Thyroid gland (tissue), 4 donors: ENCODE results near the gene CARD11. TPM values are rescaled to one million over a fixed set of nuclear protein-coding genes. Genes with fewer than 3 reads are reported as not detected.

Source experiments
- DNase-seq, 2 donors: peaks; one replicate each; pipeline ENCODE4 v3.0.0-alpha.2; 2019
- H3K27ac ChIP-seq, 3 donors: fragments of 200-600 bp; sonication (generic); 1 replicate in 2 of 3; 2 replicates in 1 of 3; pipeline ENCODE4 v1.5.1; 2016 to 2019; ENCODE audit warnings: mild to moderate bottlenecking in 1 of 3, moderate library complexity in 1 of 3
- H3K27me3 ChIP-seq: fragments of 200-600 bp; sonication (generic); one replicate; pipeline ENCODE4 v1.5.1; 2019
- H3K36me3 ChIP-seq, 2 donors: fragments of 200-600 bp; sonication (generic); one replicate each; pipeline ENCODE4 v1.5.1; 2016 to 2019
- H3K4me1 ChIP-seq, 2 donors: fragments of 200-600 bp; sonication (generic); one replicate each; pipeline ENCODE4 v1.5.1; 2017 to 2019
- H3K4me3 ChIP-seq, 3 donors: fragments of 200-600 bp; sonication (generic); replicated peaks in 1 of 3; 1 replicate in 2 of 3; 2 replicates in 1 of 3; pipeline ENCODE4 v1.5.1; 2016; ENCODE audit warnings: mild to moderate bottlenecking in 1 of 3
- H3K9me3 ChIP-seq: fragments of 200-600 bp; sonication (generic); one replicate; pipeline ENCODE4 v1.5.1; 2017
- CTCF ChIP-seq, 6 experiments: fragments of 200-600 bp in 3 of 6; fragments of 450-650 bp in 3 of 6; sonication (generic) in 3 of 6; IDR thresholded peaks; one replicate each; pipeline ENCODE4 v1.5.1; 2016 to 2019; ENCODE audit warnings: antibody characterized with exemption in 6 of 6, mild to moderate bottlenecking in 2 of 6, inconsistent platforms in 1 of 6, moderate library complexity in 1 of 6
- POLR2A ChIP-seq, 2 donors: fragments of 450-650 bp; IDR thresholded peaks; one replicate each; pipeline ENCODE4 v1.6.1; 2017; ENCODE audit warnings: antibody characterized with exemption in 2 of 2, mild to moderate bottlenecking in 2 of 2, moderate library complexity in 1 of 2
- WGBS, 2 donors: methylation state at CpG; one replicate each; pipeline ENCODE4 v1.1.5; 2017; 5-methylcytosine and 5-hydroxymethylcytosine counted together
- intact Hi-C: fragments of 100-400 bp; cut with DNase I; formaldehyde crosslinking; loops from one replicate; pipeline ENCODE4 v1.15.1; 2023
- total RNA-seq, 4 donors: library from RNA; depleted of rRNA; stranded (reverse); fragments of >200 nt; gene quantifications; one replicate each; pipeline ENCODE4 v1.2.3, GENCODE V29; 2016

The CARD11 gene
- total RNA-seq, 4 donors from 2014 or later = 0.45 to 7.7 (median 1.9) TPM

- 89% methylated on average over 23 of the region's 23 CpGs for WGBS, 2 donors
- intact Hi-C loops = no loop called here
- no peaks in the 10 kb centered on the region for H3K9me3 ChIP-seq
- H3K4me3 ChIP-seq = no peak overlapping the region
- DNase-seq = no peak
- no peaks in the 10 kb centered on the region for H3K27me3 ChIP-seq
- H3K4me1 ChIP-seq = no peaks in the 10 kb centered on the region
- no peak for TF ChIP-seq CTCF (IDR thresholded peaks at IDR 0.05)
- no peak for TF ChIP-seq POLR2A (IDR thresholded peaks at IDR 0.05)
- no peak overlapping the region for H3K27ac ChIP-seq
- no peaks in the 10 kb centered on the region for H3K36me3 ChIP-seq
Observed at GRCh38 chr7:3013975-3014792, 29.5 kb downstream of the CARD11 start.

GRCh38 chr7:3011211-3011852, 32.3 kb downstream of the CARD11 start:
- no peaks in the 10 kb centered on the region for H3K27me3 ChIP-seq
- intact Hi-C loops = no loop called here
- 78 to 81% methylated on average over 5 of the region's 5 CpGs for WGBS, 2 donors
- TF ChIP-seq POLR2A (IDR thresholded peaks at IDR 0.05) = no peak
- no peak for TF ChIP-seq CTCF (IDR thresholded peaks at IDR 0.05)
- H3K9me3 ChIP-seq = no peaks in the 10 kb centered on the region
- no peak for DNase-seq
- no peaks in the 10 kb centered on the region for H3K36me3 ChIP-seq
- no peaks in the 10 kb centered on the region for H3K4me1 ChIP-seq
- H3K4me3 ChIP-seq = no peak overlapping the region
- no peak overlapping the region for H3K27ac ChIP-seq

GRCh38 chr7:3010161-3010560, 33.5 kb downstream of the CARD11 start:
- H3K27me3 ChIP-seq = no peaks in the 10 kb centered on the region
- no peak for DNase-seq

GRCh38 chr7:3009086-3009485, 34.6 kb downstream of the CARD11 start:
- Histone ChIP-seq H3K4me3 (no peak overlapping the region), H3K4me1 (no peaks in the 10 kb centered on the region), H3K27me3 (no peaks in the 10 kb centered on the region), H3K36me3 (no peaks in the 10 kb centered on the region), H3K27ac (no peak overlapping the region), H3K9me3 (no peaks in the 10 kb centered on the region)
- 88% methylated on average over 12 of the region's 12 CpGs for WGBS, 2 donors
- DNase-seq = no peak
- TF ChIP-seq POLR2A (IDR thresholded peaks at IDR 0.05) (no peak), CTCF (IDR thresholded peaks at IDR 0.05) (no peak)
- intact Hi-C loops = no loop called here

More at GRCh38 chr7:3010161-3010560, 33.5 kb downstream of the CARD11 start:
- 85 to 86% methylated on average over 7 of the region's 7 CpGs for WGBS, 2 donors
- intact Hi-C loops = no loop called here
- TF ChIP-seq POLR2A (IDR thresholded peaks at IDR 0.05) (no peak), CTCF (IDR thresholded peaks at IDR 0.05) (no peak)
- no peaks in the 10 kb centered on the region for H3K4me1 ChIP-seq
- H3K27ac ChIP-seq = no peak overlapping the region
- no peaks in the 10 kb centered on the region for H3K36me3 ChIP-seq
- no peak overlapping the region for H3K4me3 ChIP-seq
- H3K9me3 ChIP-seq = no peaks in the 10 kb centered on the region

GRCh38 chr7:3008386-3008785, 35.3 kb downstream of the CARD11 start:
- WGBS, 2 donors = 85 to 88% methylated on average over 2 of the region's 2 CpGs
- Histone ChIP-seq H3K4me3 (no peak overlapping the region), H3K4me1 (no peaks in the 10 kb centered on the region), H3K27me3 (no peaks in the 10 kb centered on the region), H3K36me3 (no peaks in the 10 kb centered on the region), H3K9me3 (no peaks in the 10 kb centered on the region), H3K27ac (no peak overlapping the region)
- no peak for DNase-seq
- intact Hi-C loops = no loop called here
- no peak for TF ChIP-seq CTCF (IDR thresholded peaks at IDR 0.05)
- no peak for TF ChIP-seq POLR2A (IDR thresholded peaks at IDR 0.05)
